Left renal pelvis (tissue), 4 donors: Measurements from ENCODE around the gene INO80D. TPM values are rescaled to one million over a fixed set of nuclear protein-coding genes. Genes with fewer than 3 reads are reported as not detected.

Experiments
- DNase-seq, 4 donors: peaks; one replicate each; pipeline ENCODE4 v3.0.0-alpha.2; 2013; ENCODE audit warnings: low read depth in 4 of 4, low spot score in 3 of 4
- polyA plus RNA-seq, 4 donors: library from polyadenylated mRNA; unstranded; fragments of 120-200 nt; gene quantifications; one replicate each; pipeline ENCODE4 v1.2.1, GENCODE V29; 2013; ENCODE audit not compliant: insufficient read length in 4 of 4

Gene INO80D
- polyA plus RNA-seq, 4 donors = 7.9 to 11.2 (median 10.7) TPM

DNA sequence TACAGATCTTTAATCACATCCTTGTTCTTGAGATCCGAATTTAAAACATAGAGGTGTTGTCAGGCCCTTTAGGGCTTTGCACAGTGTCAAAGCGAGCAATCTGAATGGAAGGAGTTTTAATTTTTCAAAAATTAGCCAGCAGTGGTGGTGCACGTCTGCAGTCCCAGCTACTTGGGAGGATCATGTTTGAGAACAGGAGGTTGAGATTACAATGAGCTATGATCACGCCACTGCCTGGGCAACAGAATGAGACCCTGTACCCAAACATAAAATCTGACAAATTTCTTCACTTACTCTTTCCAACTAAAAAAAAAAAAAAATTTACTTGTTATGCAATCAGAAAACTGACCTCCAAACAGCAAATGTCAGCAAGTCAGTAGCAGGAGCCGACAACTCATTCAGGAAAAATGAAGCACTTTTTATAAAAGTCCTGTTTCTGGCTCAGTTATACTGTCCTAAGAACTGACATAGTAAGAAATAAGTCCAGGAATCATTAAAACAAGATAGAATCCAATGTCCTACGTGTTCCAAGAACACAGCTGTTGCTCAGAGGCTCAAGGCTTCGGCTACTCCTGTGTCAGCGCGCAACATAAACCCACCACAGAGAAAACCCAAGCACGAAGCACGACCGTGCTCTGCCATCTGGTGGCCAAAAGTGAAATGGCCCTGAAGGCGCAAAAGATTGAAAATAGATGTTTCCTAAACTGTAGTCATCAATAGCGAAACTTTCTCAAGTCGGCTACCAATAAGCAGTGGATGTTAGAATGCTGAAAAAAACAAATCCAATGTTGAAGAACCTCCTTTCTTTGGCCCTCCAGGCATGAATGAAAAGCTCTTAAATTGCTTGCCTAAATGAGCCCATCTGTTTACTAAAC, 138.1 kb downstream of the INO80D start:
- peak; percentile 50 to 67 (median 62) for DNase-seq

DNA sequence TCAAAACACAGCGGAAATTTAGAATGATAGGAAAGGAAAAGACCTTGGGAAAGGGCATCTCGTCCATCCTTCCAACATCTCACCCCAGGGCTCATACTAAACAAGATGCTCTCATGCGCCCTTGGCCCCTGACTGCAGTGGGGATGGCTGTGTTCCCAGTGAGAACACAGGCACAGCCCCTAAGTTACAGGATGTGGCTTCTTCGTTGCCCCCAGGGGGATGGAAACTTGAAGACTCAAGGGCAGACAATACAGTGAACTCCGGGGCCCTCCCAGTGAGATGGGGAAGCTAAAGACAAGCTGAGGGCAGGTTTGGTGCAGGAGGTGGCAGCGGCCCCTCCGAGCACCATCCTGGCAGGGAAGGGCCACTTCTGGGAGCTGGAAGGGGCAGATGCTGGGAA, 139.7 kb downstream of the INO80D start:
- DNase-seq = no peak

Other genes starting within 250 kb of the INO80D start
- 10 to 100 TPM; 44.2 to 74.1 (median 72.7) TPM for gene NDUFS1, start 73.3 kb upstream of the INO80D start, polyA plus RNA-seq
- gene EEF1B2, start 73.7 kb upstream of the INO80D start, polyA plus RNA-seq = 100 to 1,000 TPM; 477 to 675 (median 605) TPM
- gene ZDBF2, start 188.5 kb upstream of the INO80D start, polyA plus RNA-seq = 10 to 100 TPM; 10.3 to 12.4 (median 11.2) TPM